GM21619 (cell line): ENCODE measurements around the gene CCDC66.
"Not testable (repeated sequence)": the region's sequence is repeated elsewhere in the genome, so short reads cannot be mapped to it uniquely, and the experiment has no call there.

Source experiments
- ATAC-seq: cut with Tn5 transposase; IDR thresholded peaks from one replicate; pipeline ENCODE4 v1.9.1; 2021; ENCODE audit not compliant: unreplicated experiment

The CCDC66 gene

DNA sequence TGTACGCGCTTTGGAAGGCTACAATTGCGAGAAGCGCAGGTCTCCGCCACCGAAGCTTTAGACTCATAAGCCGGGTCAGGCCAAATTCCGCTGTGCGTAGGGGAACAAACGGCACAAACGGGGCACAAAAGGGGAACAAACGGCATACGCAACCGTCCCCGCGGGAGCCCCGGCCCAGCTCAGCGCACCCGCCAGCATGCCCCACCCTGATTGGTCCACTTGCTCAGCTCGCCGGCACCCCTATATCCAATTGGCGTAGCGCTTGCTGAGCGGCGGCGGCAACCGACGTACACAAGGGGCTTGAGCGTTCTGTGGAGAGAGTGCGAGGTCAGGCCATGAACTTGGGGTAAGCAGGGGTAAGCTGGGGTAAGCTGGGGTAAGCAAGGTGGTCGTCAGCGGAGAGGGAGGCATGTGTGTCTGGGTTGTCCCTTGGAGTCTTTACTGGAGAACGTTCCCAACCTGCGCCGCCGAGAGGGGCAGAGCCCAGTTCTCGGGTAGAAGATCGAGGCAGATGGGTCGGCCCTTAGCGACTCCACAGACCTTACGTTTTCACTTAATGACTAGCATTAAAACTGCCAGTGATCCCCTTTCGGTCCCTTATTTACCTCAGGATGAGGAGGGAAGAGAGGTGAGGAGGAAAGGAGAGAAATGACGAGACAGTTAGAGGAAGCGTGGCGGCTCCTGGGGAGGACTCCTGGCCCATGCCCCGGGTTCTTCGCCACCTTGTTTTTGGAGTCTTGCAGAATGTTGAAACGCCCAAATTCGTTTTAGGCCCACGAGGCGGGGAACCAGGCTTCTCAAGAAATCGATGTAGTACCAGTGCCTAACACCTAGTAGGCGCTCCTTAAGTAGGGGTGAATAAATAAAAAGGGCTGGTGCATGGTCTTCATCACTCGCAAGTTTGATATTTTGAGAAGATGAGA lies at the start of gene CCDC66:
Gene CCDC66, plus strand, starts transcription at position 268 of the 923 bp plus-strand sequence. Its CDS starts 68 bp downstream, at position 336.
- ATAC-seq: peak; percentile 99

DNA sequence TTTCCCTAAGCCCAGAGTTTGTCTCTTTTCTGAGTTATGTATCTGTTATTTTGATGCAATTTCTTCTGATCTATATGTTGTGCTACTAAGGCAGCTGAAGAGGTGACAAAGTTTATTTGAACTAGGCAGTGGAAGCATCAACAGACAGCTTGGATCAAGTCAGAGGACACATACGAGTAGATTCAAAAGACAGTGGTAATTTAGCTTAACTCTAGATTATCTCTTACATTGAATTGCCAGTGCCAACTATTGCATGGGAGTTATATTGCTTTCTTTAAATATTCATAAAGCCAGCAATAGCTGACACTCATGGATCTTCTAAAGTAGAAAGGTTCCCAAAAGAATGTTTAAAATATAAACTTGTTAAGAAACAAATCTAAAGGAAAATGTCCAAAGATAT lies 37.3 kb upstream of the CCDC66 start:
- no peak for ATAC-seq

DNA sequence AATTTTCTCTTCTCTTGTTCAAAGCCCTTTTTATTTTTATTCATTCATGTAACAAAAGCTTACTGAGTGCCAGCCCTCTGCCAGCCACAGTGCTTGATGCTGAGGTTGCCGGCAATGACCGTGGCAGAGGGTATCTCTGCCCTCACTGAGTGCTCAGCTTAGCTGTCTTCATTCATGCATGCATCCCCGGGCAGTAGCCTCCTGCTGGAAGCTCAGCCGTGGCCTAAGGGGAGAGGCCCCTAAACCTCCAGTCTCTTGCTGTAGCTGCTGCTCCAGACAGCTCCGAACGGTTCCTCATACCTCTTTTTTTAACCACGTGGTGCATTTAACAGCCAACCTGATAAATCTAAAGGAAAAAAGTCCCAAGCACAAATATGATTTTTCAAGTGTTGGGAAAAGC lies 34.6 kb upstream of the CCDC66 start:
- no peak for ATAC-seq

DNA sequence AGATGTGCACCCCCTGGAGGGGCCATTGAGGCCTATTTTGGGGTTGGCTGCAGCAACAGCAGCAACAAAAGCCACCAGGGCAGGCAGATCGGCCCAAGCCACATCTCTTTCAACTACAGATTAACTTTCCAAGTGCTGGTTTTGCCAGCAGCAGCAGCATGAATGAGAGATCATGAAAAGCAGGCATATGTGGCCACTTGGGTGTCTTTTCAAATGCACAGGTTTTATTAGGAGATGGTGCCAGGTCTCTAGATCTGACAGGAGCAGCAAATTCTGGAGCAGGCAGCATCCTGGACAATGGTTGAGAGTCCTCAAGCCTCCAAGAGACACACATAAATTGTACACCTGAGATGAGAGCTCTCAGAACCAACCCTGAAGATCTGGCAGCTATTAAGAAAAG lies 31.7 kb upstream of the CCDC66 start:
- no peak for ATAC-seq

DNA sequence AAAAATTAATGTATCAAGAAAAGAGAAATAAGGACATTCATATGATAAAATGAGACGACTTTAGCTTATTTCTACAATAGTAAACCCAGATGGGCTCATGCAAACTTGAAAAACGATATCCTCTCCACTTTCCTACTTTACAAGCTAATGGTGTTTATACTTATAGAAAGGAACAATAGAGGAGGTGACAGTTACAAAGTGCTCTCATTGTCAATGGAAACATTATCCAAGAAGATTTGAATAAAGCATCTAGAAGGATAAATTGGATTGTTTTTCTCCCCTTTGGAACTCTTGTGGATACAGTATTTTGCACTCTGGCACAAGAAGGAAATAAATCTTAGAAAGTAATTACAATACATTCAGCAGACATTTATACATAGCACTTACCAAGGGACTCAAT lies 20.2 kb upstream of the CCDC66 start:
- ATAC-seq: no peak

DNA sequence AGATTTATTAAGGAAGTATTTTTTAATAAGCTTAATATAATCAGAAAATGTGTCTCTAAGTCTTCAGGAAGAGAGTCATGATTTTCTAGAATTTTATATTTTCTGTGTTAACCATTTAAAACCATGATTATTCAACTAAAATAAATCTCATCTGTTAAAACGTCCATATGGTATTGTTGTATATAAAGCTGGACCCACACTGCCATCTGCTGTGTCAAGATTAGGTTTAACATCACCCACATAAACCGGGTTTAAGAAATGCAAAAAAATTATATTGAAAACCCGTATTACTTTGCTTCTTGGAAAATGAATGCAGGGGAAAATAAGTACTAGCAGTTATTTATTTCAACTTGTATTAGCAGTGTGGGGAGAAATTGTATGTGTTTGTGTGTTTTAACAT lies 9.5 kb upstream of the CCDC66 start:
- no peak for ATAC-seq

DNA sequence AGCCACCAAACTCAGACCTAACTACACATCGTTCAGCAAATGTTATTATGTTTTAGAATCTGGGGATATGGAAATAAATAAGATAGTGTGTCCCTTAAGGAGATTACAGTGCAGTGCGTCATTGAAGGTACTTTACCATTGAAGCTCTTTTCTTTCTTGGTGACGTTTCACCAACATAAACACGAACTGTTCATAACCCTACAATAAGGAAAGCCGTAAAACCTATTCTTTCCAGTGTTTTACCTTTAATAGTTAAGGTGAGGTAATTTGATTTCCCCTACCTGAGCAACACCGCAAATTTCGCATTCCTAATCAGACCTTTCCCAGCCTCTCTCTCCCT lies 826 bp downstream of the CCDC66 start:
- peak; percentile 3 for ATAC-seq

DNA sequence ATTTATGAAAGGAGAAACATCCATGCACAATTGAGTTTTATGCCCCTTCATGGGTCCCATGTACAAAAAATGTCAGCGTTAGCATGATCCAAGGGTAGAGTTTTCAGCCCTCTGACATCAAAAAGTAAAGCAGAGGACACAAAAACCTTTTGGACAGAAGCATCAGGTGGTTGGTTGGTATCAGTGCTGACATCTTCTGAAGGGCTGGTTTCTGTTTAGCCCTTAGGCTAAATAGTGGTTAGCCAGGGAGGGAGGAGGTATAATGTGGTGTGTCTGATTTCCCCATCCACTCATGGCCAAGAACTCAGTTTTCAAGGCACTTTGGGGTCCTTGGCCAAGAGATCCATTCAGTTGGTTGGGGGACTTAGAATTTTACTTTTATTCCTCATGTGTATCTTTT lies 16.5 kb downstream of the CCDC66 start:
- ATAC-seq: no peak

DNA sequence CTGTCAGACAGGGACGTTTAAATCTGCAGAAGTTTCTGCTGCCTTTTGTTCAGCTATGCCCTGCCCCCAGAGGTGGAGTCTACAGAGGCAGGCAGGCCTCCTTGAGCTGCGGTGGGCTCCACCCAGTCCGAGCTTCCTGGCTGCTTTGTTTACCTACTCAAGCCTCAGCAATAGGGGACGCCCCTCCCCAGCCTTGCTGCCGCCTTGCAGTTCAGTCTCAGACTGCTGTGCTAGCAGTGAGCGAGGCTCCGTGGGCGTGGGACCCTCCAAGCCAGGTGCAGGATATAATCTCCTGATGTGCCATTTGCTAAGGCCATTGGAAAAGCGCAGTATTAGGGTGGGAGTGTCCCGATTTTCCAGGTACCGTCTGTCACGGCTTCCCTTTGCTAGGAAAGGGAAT lies 25.0 kb downstream of the CCDC66 start:
- not testable (repeated sequence) for ATAC-seq

DNA sequence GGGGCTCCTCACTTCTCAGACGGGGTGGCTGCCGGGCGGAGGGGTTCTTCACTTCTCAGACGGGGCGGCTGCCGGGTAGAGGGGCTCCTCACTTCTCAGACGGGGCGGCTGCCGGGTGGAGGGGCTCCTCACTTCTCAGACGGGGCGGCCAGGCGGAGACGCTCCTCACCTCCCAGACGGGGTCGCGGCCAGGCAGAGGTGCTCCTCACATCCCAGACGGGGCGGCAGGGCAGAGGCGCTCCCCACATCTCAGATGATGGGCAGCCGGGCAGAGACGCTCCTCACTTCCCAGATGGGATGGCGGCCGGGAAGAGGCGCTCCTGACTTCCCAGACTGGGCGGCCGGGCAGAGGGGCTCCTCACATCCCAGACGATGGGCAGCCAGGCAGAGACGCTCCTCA lies 27.3 kb downstream of the CCDC66 start:
- not testable (repeated sequence) for ATAC-seq

DNA sequence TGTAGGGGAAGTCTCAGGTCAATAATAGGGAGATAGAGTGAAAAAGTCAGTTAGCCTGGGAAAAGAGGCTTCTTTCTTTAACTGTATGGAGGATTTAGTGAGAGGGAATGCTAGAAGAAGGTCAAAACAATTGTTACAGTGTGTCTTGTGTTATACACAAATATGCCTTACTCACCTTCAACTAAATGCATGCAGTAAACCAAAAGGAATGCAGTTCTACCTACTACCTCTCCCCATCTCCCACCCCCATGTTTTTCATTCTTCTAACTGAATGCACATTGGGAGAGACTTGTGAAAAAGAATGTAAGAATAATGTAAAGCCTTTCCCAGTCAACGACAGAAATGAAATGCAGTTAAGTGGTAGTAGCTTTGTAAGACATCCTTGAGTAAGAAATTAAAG lies 33.8 kb downstream of the CCDC66 start:
- no peak for ATAC-seq

DNA sequence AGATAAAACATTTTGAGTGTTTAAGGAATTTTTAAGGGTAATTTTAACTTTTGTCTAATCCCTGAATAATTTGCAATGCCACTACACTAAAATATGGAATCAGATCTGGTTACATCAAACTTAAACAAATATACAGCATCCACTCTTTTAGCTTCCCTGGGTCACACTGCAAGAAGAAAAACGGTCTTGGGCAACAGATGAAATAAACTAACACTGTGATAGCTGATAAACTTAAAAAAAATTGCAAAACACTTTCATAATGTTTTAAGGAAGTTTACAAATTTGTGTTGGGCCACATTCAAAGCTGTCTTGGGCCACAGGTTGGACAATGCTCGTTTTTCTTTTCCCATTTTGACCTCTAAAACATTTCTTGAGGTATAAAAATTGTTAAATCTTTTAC lies 34.3 kb downstream of the CCDC66 start:
- ATAC-seq: no peak

DNA sequence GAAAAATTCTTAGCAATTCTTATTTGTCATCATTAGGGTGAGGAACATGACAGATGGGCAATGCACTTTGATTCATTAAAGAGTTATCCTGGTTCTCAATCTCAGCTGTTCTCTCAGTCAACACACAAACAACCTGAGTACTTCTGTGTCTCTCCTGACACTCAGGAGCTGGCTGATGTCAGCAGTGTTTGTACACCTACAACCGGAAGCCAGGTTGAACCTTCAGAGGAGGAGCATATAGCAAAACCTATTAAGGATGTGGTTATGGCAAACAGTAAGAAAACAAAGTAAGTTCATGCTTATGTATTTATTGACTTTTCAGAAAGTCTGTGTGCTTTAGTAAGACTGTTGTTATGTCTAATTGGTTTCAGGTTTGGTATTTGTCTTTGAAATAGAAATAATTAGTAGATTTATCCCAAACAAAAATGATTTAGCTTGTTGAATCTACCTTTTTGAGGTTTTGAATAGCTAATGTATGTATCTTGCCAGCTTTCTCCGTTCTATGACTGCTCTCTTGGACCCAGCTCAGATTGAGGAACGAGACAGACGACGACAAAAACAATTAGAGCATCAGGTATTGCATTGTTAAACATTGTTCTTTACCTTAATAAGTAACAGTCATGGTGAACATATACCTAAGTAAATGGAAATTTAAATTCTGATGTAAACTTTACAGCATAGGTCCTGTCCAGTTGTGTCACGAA lies 36.6 kb downstream of the CCDC66 start:
- no peak for ATAC-seq

DNA sequence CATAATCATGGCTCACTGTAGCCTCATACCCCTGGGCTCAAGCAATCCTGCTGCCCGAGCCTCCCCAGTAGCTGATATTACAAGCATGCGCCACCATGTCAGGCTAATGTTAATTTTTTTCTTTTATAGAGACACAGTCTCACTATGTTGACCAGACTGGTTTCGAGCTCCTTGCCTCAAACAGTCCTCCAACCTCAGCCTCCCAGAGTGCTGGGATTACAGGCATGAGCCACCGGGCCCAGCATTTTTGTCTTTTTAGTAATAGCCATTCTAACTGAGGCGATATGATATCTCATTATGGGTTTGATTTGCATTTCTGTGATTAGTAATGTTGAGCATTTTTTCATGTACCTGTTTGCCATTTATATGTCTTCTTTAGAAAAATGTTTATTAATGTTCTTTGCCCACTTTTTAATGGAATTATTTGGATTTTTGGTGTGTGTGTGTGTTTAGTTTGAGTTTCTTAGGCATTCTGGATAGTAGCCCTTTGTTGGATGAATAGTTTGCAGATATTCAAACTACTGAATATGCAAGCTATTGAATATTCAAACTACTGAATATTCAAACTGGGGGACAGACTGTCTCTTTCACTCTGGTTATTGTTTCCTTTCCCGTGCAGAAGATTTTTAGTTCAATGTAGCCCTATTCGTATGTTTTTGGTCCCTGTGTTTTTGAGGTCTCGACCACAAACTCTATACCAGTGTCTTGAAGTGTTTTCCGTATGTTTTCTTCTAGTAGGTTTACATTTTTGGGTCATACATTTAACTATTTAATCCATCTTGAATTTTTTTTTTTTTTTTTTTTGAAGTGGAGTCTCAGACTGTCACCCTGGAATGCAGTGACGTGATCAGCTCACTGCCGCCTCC lies 39.2 kb downstream of the CCDC66 start:
- ATAC-seq: no peak

DNA sequence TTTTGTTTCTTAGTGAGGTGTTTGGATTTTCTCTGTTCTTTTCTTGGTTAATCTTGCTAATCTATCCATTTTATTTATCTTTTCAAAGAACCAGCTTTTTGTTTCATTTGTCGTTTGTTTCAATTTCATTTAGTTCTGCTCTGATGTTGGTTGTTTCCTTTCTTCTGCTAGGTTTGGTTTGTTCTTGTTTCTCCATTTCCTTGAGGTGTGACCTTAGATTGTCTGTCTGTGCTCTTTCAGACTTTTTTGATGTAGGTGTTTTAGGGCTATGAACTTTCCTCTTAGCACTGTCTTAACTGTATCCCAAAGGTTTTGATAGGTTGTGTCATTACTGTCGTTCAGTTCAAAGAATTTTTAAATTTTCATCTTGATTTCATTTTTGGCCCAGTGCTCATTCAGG lies 51.5 kb downstream of the CCDC66 start:
- ATAC-seq: not testable (repeated sequence)

DNA sequence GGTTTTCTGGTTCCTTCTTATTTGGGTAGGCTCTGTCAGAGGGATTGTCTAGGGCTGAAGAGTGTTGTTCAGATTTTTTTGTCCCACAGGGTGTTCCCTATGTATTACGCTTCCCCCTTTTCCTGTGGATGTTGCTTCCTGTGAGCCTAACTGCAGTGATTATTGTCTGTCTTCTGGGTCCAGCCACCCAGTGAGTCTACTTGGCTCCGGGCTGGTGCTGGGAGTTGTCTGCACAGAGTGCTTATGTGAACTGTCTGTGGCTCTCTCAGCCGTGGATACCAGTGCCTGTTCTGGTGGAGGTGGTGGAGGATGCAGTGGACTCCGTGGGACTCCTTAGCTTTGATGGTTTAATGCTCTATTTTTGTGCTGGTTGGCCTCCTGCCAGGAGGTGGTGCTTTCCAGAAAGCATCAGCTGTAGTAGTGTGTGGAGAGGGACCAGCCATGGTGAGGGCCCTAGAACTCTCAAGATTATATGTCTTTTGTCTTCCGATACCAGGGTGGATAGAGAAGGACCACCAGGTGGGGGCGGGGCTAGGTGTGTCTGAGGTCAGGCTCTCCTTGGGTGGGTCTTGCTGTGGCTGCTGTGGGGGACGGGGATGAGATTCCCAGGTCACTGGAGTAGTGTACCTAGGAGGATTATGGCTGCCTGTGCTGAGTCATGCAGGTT lies 53.8 kb downstream of the CCDC66 start:
- no peak for ATAC-seq

DNA sequence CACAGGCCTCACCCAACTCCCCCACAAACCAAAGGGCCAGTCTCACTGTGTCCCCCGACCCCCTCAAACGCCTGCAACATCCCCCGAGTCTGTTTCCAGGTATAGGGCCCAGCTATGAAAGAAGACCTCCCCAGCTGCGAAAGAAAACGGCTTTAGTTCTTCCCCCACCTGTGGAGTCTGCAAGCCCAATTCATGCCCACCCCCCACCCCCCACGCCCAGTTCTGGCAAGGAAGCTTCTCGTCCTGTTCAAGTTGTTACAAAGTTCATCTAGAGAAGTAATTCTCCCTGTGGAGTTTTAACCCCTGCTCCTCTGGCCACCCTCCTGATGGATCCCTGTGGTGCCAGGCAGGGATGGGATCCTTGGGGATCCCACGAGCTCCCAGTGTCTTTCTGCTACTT lies 54.4 kb downstream of the CCDC66 start:
- ATAC-seq: no peak

DNA sequence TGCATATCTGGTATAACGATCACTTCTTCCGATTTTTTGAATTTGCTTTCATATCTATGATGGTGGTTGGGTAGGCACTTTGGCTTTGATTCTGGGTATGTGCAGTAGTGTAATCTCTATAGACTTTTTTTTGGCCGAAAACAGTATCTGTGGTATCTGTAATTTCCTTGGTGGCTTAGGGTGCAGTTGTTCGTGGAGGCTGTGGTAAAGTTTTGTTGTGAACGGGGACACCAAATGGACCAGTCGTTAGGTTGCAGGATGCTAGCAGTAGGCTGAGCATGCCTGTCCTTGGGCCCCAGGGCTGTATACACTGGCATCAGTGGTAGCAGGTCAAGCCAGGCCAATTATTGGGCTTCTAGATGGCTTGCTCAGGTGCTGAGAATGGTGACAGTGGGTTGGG lies 55.2 kb downstream of the CCDC66 start:
- ATAC-seq: no peak

DNA sequence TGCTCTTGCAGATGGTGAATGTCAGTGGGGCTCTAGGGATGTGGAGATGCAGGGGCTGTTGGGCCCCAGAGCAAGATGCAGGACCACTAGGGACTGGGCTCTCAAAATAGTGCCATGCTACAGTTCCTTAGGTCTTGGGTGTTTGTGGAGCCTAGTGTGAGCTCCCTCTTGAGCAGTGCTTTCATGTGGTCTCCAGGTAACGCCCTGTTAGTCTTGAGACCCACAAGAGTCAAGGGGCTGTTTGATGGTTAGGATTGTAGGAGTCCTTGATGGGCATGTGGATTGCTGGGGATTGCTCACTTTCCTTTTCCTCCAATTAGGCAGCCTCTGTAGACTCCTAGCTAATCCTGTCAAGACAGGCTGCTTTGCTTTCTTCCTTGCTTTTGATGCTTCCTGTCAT lies 56.0 kb downstream of the CCDC66 start:
- ATAC-seq: no peak

DNA sequence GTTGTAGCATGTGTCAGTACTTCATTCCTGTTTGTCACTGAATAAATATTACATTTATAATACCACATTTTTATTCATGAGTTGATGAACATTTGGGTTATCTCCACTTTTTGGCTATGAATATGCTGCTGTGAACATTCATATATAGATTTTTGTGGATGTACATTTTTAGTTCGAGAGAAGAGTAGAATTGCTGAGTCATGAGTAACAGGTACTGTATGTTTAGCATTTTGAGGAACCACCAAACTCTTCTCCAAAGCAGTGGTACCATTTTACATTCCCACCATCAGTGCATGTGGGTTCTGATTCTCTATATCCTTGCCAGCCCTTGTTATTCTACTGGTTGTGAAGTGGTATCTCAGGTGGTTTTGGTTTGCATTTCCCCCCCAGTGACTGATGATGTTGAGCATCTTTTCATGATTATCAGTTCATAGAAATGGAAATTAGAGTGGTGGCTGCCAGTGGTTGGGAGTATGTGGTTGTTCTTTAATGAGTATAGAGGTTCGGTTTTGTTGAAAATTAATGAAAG lies 59.6 kb downstream of the CCDC66 start:
- ATAC-seq: no peak

DNA sequence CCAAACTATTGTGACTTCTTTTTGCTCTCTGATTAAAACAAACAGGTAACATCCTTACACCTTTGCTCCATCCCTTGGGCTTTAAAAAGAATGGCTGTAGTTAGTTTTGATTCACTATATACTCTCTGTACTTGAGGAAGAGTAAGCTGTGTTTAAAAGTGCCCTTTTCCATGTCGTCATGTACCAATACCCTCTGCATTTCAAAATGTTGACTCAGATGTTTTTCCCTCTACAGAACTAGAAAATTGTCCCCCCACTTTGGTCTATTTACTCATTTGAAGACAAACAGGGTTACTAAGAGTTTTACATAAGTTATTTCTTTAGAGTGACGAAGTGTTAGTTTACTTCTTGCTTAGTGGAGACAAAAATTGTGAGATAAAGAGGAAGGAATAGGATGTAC lies 63.4 kb downstream of the CCDC66 start:
- no peak for ATAC-seq
